SK-N-MC (cell line): Measurements from ENCODE around the gene GRM8.

ENCODE experiments used
- DNase-seq: peaks from one replicate; pipeline ENCODE4 v3.0.0-alpha.2; 2011; ENCODE audit warnings: low read depth, low spot score
- H3K27ac ChIP-seq: fragments of 200-600 bp; sonication (generic); 2 replicates; pipeline ENCODE4 v1.5.1; 2016; ENCODE audit warnings: mixed run types
- H3K36me3 ChIP-seq: fragments of 200-600 bp; sonication (generic); 2 replicates; pipeline ENCODE4 v1.6.1; 2017; ENCODE audit warnings: antibody characterized with exemption, low read length, mixed read lengths; ENCODE audit not compliant: insufficient read depth
- H3K4me3 ChIP-seq: fragments of 200-600 bp; sonication (generic); 2 replicates; pipeline ENCODE4 v1.5.1; 2016
- H3K9ac ChIP-seq: fragments of 200-600 bp; sonication (generic); 2 replicates; pipeline ENCODE4 v1.8.0; 2017; ENCODE audit warnings: mixed run types, mixed read lengths; ENCODE audit not compliant: insufficient read length
- H3K9me3 ChIP-seq: fragments of 200-600 bp; sonication (generic); 2 replicates; pipeline ENCODE4 v1.6.1; 2017; ENCODE audit warnings: low read depth, mild to moderate bottlenecking, antibody characterized with exemption, low read length, moderate library complexity, mixed read lengths
- EZH2 ChIP-seq: fragments of 200-600 bp; sonication (generic); IDR thresholded peaks from one replicate; pipeline ENCODE4 v1.6.1; 2017; ENCODE audit warnings: antibody characterized with exemption
- FOXP2 ChIP-seq: optimal IDR thresholded peaks from 2 replicates; pipeline ENCODE3; 2011; ENCODE audit warnings: mild to moderate bottlenecking, moderate library complexity; ENCODE audit not compliant: insufficient read depth; ENCODE audit errors: extremely low read length, control extremely low read depth
- POLR2AphosphoS5 ChIP-seq: IDR thresholded peaks from 2 replicates; pipeline ENCODE4 v1.6.1; 2012; ENCODE audit warnings: mild to moderate bottlenecking, low read depth, low read length, borderline replicate concordance

Gene GRM8

DNA sequence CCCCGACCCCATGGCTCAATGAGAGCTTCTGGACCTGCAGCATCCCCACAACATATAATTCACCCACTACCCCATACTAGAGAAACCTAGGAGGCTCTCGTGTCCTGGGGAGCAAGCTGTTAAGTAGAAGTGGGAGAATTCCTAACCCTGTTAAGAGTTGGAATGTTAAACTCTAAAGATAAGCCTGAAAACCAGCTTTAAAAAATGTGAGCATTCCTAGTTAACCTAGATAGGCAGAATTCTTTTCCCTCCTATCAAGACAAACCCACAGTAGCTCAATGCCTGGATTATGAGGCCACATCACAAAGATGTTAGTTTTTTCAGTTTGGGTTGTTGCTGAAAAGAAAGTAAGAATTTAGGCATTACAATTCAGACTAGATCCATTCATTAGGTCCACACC lies 42.9 kb downstream of the GRM8 start:
- Histone ChIP-seq H3K36me3 (no peaks in the 10 kb centered on the region), H3K9ac (no peak overlapping the region), H3K9me3 (no peaks in the 10 kb centered on the region), H3K27ac (no peak overlapping the region), H3K4me3 (no peak overlapping the region)
- no peak for DNase-seq
- TF ChIP-seq FOXP2 (no peak), POLR2AphosphoS5 (no peak), EZH2 (no peak)

GRCh38 chr7:127208860-127209259 lies 43.9 kb downstream of the GRM8 start:
- H3K4me3 ChIP-seq, result no peak overlapping the region
- TF ChIP-seq POLR2AphosphoS5 (no peak), EZH2 (no peak), FOXP2 (no peak)
- no peaks in the 10 kb centered on the region for H3K9me3 ChIP-seq
- H3K9ac ChIP-seq, result no peak overlapping the region
- H3K27ac ChIP-seq, result no peak overlapping the region
- no peaks in the 10 kb centered on the region for H3K36me3 ChIP-seq
- DNase-seq, result no peak

DNA sequence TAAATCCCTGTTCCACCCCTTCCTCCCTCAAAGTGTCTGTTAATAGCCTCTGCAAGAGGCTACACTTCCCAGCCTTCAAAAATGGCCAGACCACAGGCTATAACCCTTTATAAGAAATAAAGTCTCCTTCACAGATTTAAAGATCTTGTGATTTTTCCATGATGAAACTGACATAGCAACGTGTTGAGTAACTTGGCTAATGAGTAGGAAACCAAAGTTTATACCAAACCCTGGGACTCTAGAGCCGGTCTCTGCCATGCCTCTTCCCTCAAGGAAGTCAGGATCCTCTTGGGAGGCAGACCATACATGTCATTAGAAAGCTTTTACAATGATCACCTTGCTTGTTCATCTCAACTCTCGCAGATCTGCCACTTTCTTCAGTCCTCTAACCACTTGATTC lies 44.4 kb downstream of the GRM8 start:
- no peak for DNase-seq
- no peak overlapping the region for H3K9ac ChIP-seq
- no peak overlapping the region for H3K27ac ChIP-seq
- H3K36me3 ChIP-seq, result no peaks in the 10 kb centered on the region
- H3K4me3 ChIP-seq, result no peak overlapping the region
- H3K9me3 ChIP-seq, result no peaks in the 10 kb centered on the region
- TF ChIP-seq POLR2AphosphoS5 (no peak), EZH2 (no peak), FOXP2 (no peak)

GRCh38 chr7:127207806-127208205 lies 44.9 kb downstream of the GRM8 start:
- H3K36me3 ChIP-seq, result no peaks in the 10 kb centered on the region
- H3K4me3 ChIP-seq, result no peak overlapping the region
- H3K9ac ChIP-seq, result no peak overlapping the region
- no peaks in the 10 kb centered on the region for H3K9me3 ChIP-seq
- no peak for TF ChIP-seq POLR2AphosphoS5
- TF ChIP-seq EZH2, result no peak
- no peak for TF ChIP-seq FOXP2
- H3K27ac ChIP-seq, result no peak overlapping the region
- DNase-seq, result no peak

DNA sequence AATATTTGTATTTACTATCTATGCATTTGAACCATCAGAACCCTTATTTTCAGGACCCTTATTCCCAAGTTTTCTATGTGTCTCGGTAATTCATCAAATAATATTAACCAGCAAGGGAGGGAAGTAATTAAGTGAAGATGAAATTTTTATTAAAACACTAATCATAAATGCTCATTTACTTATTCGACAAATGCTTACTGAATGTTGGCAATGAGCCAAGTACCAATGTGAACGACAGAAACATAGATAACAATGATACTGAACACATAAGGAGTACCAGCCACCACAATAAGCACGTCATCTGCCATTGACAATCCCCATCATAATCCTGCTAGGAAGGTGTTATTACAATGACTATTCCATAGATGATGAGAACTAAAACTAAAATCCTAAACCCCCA lies 45.5 kb downstream of the GRM8 start:
- TF ChIP-seq FOXP2 (no peak), EZH2 (no peak), POLR2AphosphoS5 (no peak)
- no peak for DNase-seq
- H3K9me3 ChIP-seq, result no peaks in the 10 kb centered on the region
- H3K9ac ChIP-seq, result no peak overlapping the region
- H3K27ac ChIP-seq, result no peak overlapping the region
- H3K36me3 ChIP-seq, result no peaks in the 10 kb centered on the region
- H3K4me3 ChIP-seq, result no peak overlapping the region

DNA sequence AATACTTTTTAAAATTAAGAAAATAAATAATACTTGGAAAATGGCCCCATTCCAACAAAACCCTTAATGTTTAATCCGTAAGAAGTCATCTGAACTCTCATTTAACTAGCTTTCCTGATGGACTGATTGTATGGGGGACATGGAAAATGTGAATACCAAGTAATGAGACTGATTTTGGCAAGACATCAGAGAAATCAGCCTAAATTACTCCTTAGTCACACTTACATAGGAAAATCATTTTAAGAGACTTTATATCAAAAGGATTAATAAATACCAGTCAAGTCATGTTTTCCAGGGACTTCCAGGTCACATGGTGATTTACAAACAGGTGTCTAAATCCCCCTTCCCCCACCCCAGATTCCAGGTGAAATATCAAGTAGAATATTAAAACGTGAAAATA lies 58.2 kb downstream of the GRM8 start:
- no peak for TF ChIP-seq FOXP2
- no peak for TF ChIP-seq POLR2AphosphoS5
- no peak for TF ChIP-seq EZH2
- Histone ChIP-seq H3K4me3 (no peak overlapping the region), H3K9ac (no peak overlapping the region), H3K9me3 (no peaks in the 10 kb centered on the region; the same call in 1 of the 2 replicates), H3K36me3 (no peaks in the 10 kb centered on the region), H3K27ac (no peak overlapping the region)
- DNase-seq, result no peak

DNA sequence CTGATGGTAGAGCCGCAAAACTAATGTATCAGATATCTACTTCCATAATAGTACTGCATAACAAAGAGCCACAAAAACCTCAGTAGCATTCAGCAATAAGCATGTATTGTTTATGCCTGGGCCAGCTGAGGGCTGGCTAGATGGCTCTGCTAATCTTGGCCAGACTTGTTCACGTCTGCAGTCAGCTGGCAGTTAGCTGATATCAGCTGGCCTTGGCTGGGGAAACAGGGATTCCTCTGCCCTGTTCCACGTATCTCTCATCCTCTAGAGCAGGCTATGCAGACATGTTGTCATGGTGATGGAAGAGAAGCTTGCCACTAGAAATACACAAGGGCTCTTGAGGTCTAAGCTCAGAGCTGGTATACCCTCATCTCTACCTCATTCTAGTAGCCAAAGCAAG lies 62.9 kb downstream of the GRM8 start:
- no peak for DNase-seq

DNA sequence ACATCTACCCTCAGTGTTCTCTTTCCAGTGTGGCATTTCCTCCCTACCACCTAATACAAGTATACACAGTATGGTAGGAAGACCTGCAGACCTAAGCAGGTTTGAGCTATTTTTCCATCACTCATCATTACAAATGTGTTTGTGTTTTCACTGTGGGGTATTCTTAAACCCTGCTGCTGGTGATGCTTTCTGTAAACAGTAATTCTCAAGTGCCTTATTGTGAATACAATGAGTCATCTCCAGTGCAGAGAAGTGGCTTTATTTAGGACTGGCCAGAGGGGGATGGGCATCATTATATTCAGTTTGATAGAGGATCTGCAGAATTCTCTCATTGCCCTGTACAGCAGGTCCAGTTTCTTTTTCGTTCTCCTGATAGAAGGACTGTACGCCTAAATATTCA lies 63.7 kb downstream of the GRM8 start:
- no peak overlapping the region for H3K4me3 ChIP-seq
- no peak overlapping the region for H3K27ac ChIP-seq
- H3K9me3 ChIP-seq, result no peaks in the 10 kb centered on the region; the same call in 1 of the 2 replicates
- TF ChIP-seq POLR2AphosphoS5, result no peak
- TF ChIP-seq EZH2, result no peak
- TF ChIP-seq FOXP2, result no peak
- no peak for DNase-seq
- no peak overlapping the region for H3K9ac ChIP-seq
- H3K36me3 ChIP-seq, result no peaks in the 10 kb centered on the region

More for the DNA sequence above, 62.9 kb downstream of the GRM8 start:
- Histone ChIP-seq H3K9ac (no peak overlapping the region), H3K27ac (no peak overlapping the region), H3K9me3 (no peaks in the 10 kb centered on the region; the same call in 1 of the 2 replicates), H3K4me3 (no peak overlapping the region), H3K36me3 (no peaks in the 10 kb centered on the region)
- no peak for TF ChIP-seq FOXP2
- TF ChIP-seq POLR2AphosphoS5, result no peak
- TF ChIP-seq EZH2, result no peak

- Histone ChIP-seq H3K9me3 (no peaks in the 10 kb centered on the region; the same call in 1 of the 2 replicates), H3K9ac (no peak overlapping the region), H3K36me3 (no peaks in the 10 kb centered on the region), H3K4me3 (no peak overlapping the region), H3K27ac (no peak overlapping the region)
- no peak for TF ChIP-seq FOXP2
- TF ChIP-seq EZH2, result no peak
- no peak for TF ChIP-seq POLR2AphosphoS5
- DNase-seq, result no peak
Observed at GRCh38 chr7:127187740-127188139, 65.0 kb downstream of the GRM8 start.

- no peak for DNase-seq
- H3K36me3 ChIP-seq, result no peaks in the 10 kb centered on the region
- no peak overlapping the region for H3K27ac ChIP-seq
- TF ChIP-seq POLR2AphosphoS5 (no peak), FOXP2 (no peak), EZH2 (no peak)
- H3K4me3 ChIP-seq, result no peak overlapping the region
- H3K9me3 ChIP-seq, result no peaks in the 10 kb centered on the region
- no peak overlapping the region for H3K9ac ChIP-seq
Observed at GRCh38 chr7:127186686-127187085, 66.1 kb downstream of the GRM8 start.
